Calu3 (cell line): ENCODE measurements around the gene ACSL6. TPM values are rescaled to one million over a fixed set of nuclear protein-coding genes. Genes with fewer than 3 reads are reported as not detected.

Experiments used
- BruUV-seq: library from RNA; stranded (reverse); fragments of 400-500 nt; replicated peaks from 2 replicates; lab custom pipeline; 2021; lab: Mats Ljungman, UMichigan
- CTCF ChIA-PET: fragments of 300-600 bp; sonication (Branson Sonifier 250); formaldehyde crosslinking; loops from one replicate; lab custom pipeline; 2022; ENCODE audit warnings: antibody characterized with exemption; lab: Charles Lee
- DNase-seq: peaks from one replicate; pipeline ENCODE4 v3.0.0; 2022
- H3K27ac Mint-ChIP-seq: one replicate; pipeline ENCODE4 v1.8.0; 2022; ENCODE audit warnings: mixed read lengths; ENCODE audit not compliant: unreplicated experiment
- H3K27me3 Mint-ChIP-seq: one replicate; pipeline ENCODE4 v1.8.0; 2022; ENCODE audit warnings: mixed read lengths; ENCODE audit not compliant: unreplicated experiment
- H3K36me3 Mint-ChIP-seq: one replicate; pipeline ENCODE4 v1.8.0; 2022; ENCODE audit warnings: mild to moderate bottlenecking, moderate library complexity, mixed read lengths; ENCODE audit not compliant: insufficient read depth, unreplicated experiment
- H3K4me1 Mint-ChIP-seq: one replicate; pipeline ENCODE4 v1.8.0; 2022; ENCODE audit warnings: mild to moderate bottlenecking, low read depth, mixed read lengths; ENCODE audit not compliant: unreplicated experiment
- H3K4me3 Mint-ChIP-seq: one replicate; pipeline ENCODE4 v1.8.0; 2022; ENCODE audit warnings: mild to moderate bottlenecking, low read depth, moderate library complexity, mixed read lengths; ENCODE audit not compliant: unreplicated experiment
- H3K9me3 Mint-ChIP-seq: one replicate; pipeline ENCODE4 v1.8.0; 2022; ENCODE audit warnings: low read depth, mixed read lengths; ENCODE audit not compliant: unreplicated experiment
- CTCF ChIP-seq: fragments of 200-600 bp; IDR thresholded peaks from one replicate; pipeline ENCODE4 v1.8.0; 2022; ENCODE audit warnings: antibody characterized with exemption; ENCODE audit not compliant: unreplicated experiment
- intact Hi-C: fragments of 100-400 bp; cut with micrococcal nuclease; formaldehyde crosslinking; loops from one replicate; pipeline ENCODE4 v1.10.0; 2022; ENCODE audit not compliant: unreplicated experiment
- total RNA-seq: library from RNA; stranded (reverse); gene quantifications from 2 replicates; pipeline ENCODE4 v1.2.3, GENCODE V29; 2022

ACSL6 gene
- total RNA-seq, 1 experiment from 2014 or later, result 0.24 TPM

- H3K27ac Mint-ChIP-seq, result no peak overlapping the region
- CTCF ChIA-PET, result interaction anchor here (0.6 kb wide), 1 partner anchor 12 kb away, joined by 3 read pairs; no protein-coding TSS in a partner anchor
- no peak for DNase-seq
- BruUV-seq, result no TSS peak
- H3K4me1 Mint-ChIP-seq, result no peaks in the 10 kb centered on the region
- H3K27me3 Mint-ChIP-seq, result peaks cover 50% of the 10 kb centered on the region
- no peaks in the 10 kb centered on the region for H3K9me3 Mint-ChIP-seq
- TF ChIP-seq CTCF, result no peak
- intact Hi-C loops, result no loop called here
- H3K4me3 Mint-ChIP-seq, result no peak overlapping the region
- no peaks in the 10 kb centered on the region for H3K36me3 Mint-ChIP-seq
Observed at GRCh38 chr5:131983244-131983771, 28.1 kb downstream of the ACSL6 start.

- peaks cover 50% of the 10 kb centered on the region for H3K27me3 Mint-ChIP-seq
- no peak overlapping the region for H3K4me3 Mint-ChIP-seq
- CTCF ChIA-PET, result interaction anchor here (0.7 kb wide), 1 partner anchor 30 kb away, joined by 3 read pairs; the partner anchor contains the start of gene ACSL6
- H3K27ac Mint-ChIP-seq, result no peak overlapping the region
- no peaks in the 10 kb centered on the region for H3K9me3 Mint-ChIP-seq
- DNase-seq, result no peak
- TF ChIP-seq CTCF, result no peak
- intact Hi-C loops, result no loop called here
- no TSS peak for BruUV-seq
- no peaks in the 10 kb centered on the region for H3K36me3 Mint-ChIP-seq
- H3K4me1 Mint-ChIP-seq, result no peaks in the 10 kb centered on the region
Observed at GRCh38 chr5:131981516-131981915, 29.9 kb downstream of the ACSL6 start.

- no peak for DNase-seq
Observed at GRCh38 chr5:131980696-131981095, 30.8 kb downstream of the ACSL6 start.

GRCh38 chr5:131979816-131980215, 31.6 kb downstream of the ACSL6 start:
- CTCF ChIA-PET, result interaction anchor here (0.6 kb wide), 1 partner anchor 1927 kb away, joined by 3 read pairs; no protein-coding TSS in a partner anchor
- H3K9me3 Mint-ChIP-seq, result no peaks in the 10 kb centered on the region
- H3K4me1 Mint-ChIP-seq, result no peaks in the 10 kb centered on the region
- intact Hi-C loops, result no loop called here
- DNase-seq, result no peak
- no peak for TF ChIP-seq CTCF
- no peak overlapping the region for H3K27ac Mint-ChIP-seq
- no peak overlapping the region for H3K4me3 Mint-ChIP-seq
- peaks cover 46% of the 10 kb centered on the region for H3K27me3 Mint-ChIP-seq
- no peaks in the 10 kb centered on the region for H3K36me3 Mint-ChIP-seq
- no TSS peak for BruUV-seq

More at GRCh38 chr5:131980696-131981095, 30.8 kb downstream of the ACSL6 start:
- Mint-ChIP-seq H3K4me1 (no peaks in the 10 kb centered on the region), H3K27ac (no peak overlapping the region), H3K4me3 (no peak overlapping the region), H3K36me3 (no peaks in the 10 kb centered on the region), H3K27me3 (peaks cover 50% of the 10 kb centered on the region), H3K9me3 (no peaks in the 10 kb centered on the region)
- TF ChIP-seq CTCF, result no peak
- BruUV-seq, result no TSS peak
- intact Hi-C loops, result no loop called here
- CTCF ChIA-PET, result interaction anchor here (0.6 kb wide), 1 partner anchor 1928 kb away, joined by 3 read pairs; no protein-coding TSS in a partner anchor
